ENCODE results near the gene FRMD4A.
"Not testable (repeated sequence)": the region's sequence is repeated elsewhere in the genome, so short reads cannot be mapped to it uniquely, and the experiment has no call there.

Gene FRMD4A

DNA sequence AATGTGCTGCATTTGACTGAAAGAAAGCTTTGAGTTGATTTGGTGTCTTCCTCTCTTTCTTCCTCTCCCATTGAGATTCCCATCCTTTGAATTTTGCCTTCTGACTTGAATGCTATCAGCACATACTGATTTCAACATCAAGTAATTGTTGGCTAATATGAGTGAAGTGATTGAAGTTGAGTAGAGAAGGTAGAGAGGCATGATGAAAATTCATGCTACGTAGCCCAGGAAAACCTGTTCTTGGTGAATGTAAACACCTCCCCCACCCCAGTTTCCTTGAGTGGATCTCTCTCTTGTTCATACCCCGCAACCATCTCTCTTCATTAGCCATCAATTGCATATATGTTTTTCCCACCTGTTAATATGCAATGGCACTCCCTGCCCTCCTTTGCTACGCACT lies 193.3 kb downstream of the FRMD4A start:
- DNase-seq, result no peak
- Mint-ChIP-seq H3K9me3 (no peaks in the 10 kb centered on the region), H3K36me3 (no peaks in the 10 kb centered on the region), H3K4me3 (no peak overlapping the region), H3K27ac (no peak overlapping the region), H3K4me1 (no peaks in the 10 kb centered on the region), H3K27me3 (peaks cover 10% of the 10 kb centered on the region)
- CTCF ChIA-PET, result no interaction called here

DNA sequence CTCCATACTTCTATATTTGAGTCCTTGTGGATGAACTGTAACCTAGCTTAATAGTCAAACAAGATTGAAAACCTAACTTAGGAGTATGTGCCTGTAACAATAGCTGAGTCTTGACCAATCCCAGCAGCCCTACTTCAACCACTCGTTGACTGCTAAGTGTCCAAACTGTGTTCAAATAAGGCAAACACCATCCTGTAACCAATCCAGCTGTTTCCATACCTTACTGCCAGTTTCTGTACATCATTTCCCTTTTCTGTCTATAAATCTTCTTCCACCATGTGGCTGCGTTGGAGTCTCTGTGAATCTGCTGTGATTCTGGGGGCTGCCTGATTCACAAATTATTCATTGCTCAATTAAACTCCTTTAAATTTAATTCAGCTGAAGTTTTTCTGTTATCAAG lies 195.5 kb downstream of the FRMD4A start:
- H3K9me3 Mint-ChIP-seq, DNase-seq, H3K27me3 Mint-ChIP-seq, H3K4me3 Mint-ChIP-seq, CTCF ChIA-PET, H3K4me1 Mint-ChIP-seq, H3K36me3 Mint-ChIP-seq, H3K27ac Mint-ChIP-seq: not testable (repeated sequence)

GRCh38 chr10:14134275-14134674 lies 196.4 kb downstream of the FRMD4A start:
- DNase-seq, result no peak
- CTCF ChIA-PET, result no interaction called here
- peaks cover 10% of the 10 kb centered on the region for H3K27me3 Mint-ChIP-seq
- H3K27ac Mint-ChIP-seq, result no peak overlapping the region
- no peak overlapping the region for H3K4me3 Mint-ChIP-seq
- no peaks in the 10 kb centered on the region for H3K36me3 Mint-ChIP-seq
- H3K9me3 Mint-ChIP-seq, result no peaks in the 10 kb centered on the region
- H3K4me1 Mint-ChIP-seq, result no peaks in the 10 kb centered on the region

DNA sequence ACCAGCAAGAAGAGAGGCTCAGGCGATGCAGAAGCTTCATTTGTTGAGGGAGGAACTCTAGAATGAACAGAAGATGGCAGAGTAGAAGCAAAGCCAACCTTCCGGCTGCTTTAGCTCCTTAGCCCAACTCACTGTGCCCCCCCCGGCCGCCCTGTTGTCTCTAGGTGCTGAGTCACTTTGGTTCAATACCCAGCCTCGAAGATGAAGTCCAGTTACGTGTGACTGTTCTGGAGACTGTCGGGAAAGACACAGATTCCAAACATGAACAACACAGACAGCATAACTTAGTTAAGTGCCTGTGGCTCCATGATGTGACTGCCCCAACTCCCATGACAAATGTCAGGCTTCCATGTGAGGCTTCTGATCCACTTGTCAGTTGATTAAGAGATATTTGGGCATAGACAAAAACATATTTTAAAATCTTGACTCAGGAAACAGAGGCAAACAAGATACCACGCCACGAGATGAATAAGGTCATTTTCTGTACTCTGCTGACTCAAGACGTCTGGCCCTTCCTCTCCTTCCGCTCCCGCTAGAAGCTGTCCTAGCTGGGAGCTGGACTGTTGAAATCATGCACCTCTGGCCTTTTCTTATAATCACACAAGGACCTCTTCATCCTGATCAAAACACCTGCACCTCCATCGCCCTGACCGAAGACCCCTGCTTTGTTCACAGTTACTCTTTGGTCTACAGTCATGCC lies 199.3 kb downstream of the FRMD4A start:
- CTCF ChIA-PET, result no interaction called here
- DNase-seq, result no peak

GRCh38 chr10:14129770-14130169 lies 201.0 kb downstream of the FRMD4A start:
- Mint-ChIP-seq H3K27ac (no peak overlapping the region), H3K4me1 (no peaks in the 10 kb centered on the region)
- CTCF ChIA-PET, result no interaction called here

More for the DNA sequence above, 199.3 kb downstream of the FRMD4A start:
- H3K27me3 Mint-ChIP-seq, result peaks cover 10% of the 10 kb centered on the region
- H3K27ac Mint-ChIP-seq, result no peak overlapping the region
- no peaks in the 10 kb centered on the region for H3K36me3 Mint-ChIP-seq
- no peaks in the 10 kb centered on the region for H3K4me1 Mint-ChIP-seq
- H3K4me3 Mint-ChIP-seq, result no peak overlapping the region
- no peaks in the 10 kb centered on the region for H3K9me3 Mint-ChIP-seq

GRCh38 chr10:14128519-14128918 lies 202.2 kb downstream of the FRMD4A start:
- no peak overlapping the region for H3K4me3 Mint-ChIP-seq
- H3K27me3 Mint-ChIP-seq, result peaks cover 5% of the 10 kb centered on the region
- no peak for DNase-seq
- CTCF ChIA-PET, result no interaction called here
- no peaks in the 10 kb centered on the region for H3K36me3 Mint-ChIP-seq
- H3K9me3 Mint-ChIP-seq, result no peaks in the 10 kb centered on the region
- H3K27ac Mint-ChIP-seq, result no peak overlapping the region
- H3K4me1 Mint-ChIP-seq, result no peaks in the 10 kb centered on the region

More at GRCh38 chr10:14129770-14130169, 201.0 kb downstream of the FRMD4A start:
- Mint-ChIP-seq H3K4me3 (no peak overlapping the region), H3K9me3 (no peaks in the 10 kb centered on the region), H3K27me3 (peaks cover 15% of the 10 kb centered on the region), H3K36me3 (no peaks in the 10 kb centered on the region)
- DNase-seq, result no peak

- H3K9me3 Mint-ChIP-seq, result no peaks in the 10 kb centered on the region
- H3K4me3 Mint-ChIP-seq, result no peak overlapping the region
- no peak overlapping the region for H3K27ac Mint-ChIP-seq
- CTCF ChIA-PET, result no interaction called here
- peaks cover 5% of the 10 kb centered on the region for H3K27me3 Mint-ChIP-seq
- H3K4me1 Mint-ChIP-seq, result no peaks in the 10 kb centered on the region
- DNase-seq, result no peak
- no peaks in the 10 kb centered on the region for H3K36me3 Mint-ChIP-seq
Observed at GRCh38 chr10:14126697-14127440, 203.9 kb downstream of the FRMD4A start.

DNA sequence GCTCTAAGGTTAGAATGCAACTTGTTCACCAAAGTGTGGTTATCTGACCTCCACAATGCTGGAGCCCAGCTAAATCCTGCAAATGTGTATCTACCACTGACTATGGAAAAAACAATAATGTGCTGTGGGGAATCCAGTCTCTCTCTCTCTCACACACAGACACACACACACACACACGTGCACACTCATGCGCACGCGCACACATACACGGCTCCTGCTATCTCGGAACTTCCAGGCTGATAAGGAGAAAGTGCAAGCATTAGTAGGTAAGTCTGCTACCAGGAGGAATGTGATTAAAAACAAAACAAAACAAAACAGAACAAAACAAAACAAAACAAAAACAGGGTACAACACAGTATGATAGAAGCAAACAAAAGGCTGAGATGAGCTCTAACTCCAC lies 205.2 kb downstream of the FRMD4A start:
- no peaks in the 10 kb centered on the region for H3K36me3 Mint-ChIP-seq
- no peaks in the 10 kb centered on the region for H3K4me1 Mint-ChIP-seq
- H3K4me3 Mint-ChIP-seq, result no peak overlapping the region
- peaks cover 5% of the 10 kb centered on the region for H3K27me3 Mint-ChIP-seq
- no peak overlapping the region for H3K27ac Mint-ChIP-seq
- DNase-seq, result no peak
- no peaks in the 10 kb centered on the region for H3K9me3 Mint-ChIP-seq
- CTCF ChIA-PET, result no interaction called here

DNA sequence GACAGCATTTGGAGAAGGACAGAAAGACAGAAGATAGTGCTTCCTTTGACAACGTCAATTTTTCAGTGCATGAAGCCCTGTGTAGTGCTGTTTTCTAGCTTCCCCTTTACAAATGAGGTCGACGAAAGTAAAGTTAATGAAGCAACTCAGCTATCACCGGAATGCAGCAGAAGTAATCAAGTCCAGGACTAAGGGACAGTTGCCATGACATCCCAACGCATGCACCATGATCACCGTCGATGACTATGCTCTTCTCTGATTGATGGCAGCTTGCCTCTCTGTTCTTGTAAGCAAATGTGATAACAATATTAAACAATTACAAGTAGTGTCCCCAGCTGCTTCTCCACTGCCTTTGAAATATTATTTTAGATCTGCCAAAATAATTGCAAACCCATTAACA lies 205.8 kb downstream of the FRMD4A start:
- CTCF ChIA-PET, result no interaction called here

DNA sequence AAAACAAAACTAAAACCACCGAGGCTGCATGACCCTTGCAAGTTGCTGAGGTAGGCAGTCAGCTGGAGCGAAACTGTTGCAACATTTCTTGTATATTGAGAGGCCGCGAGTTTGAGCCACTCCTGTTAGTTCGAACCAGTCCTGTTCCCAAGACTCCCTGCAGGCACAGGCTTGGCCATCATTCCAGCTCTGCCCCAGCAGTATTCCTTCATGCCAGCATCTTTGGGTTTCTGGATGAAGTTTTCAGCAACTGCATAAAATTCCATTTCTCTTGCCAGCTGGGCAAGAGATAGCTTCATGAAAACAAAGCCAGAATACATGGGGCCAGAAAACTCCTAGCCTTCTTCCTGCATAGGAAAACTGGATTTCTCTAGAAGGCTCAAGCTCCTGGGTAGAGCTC lies 207.6 kb downstream of the FRMD4A start:
- H3K36me3 Mint-ChIP-seq, result no peaks in the 10 kb centered on the region
- no peak for DNase-seq
- H3K27me3 Mint-ChIP-seq, result peaks cover 5% of the 10 kb centered on the region
- H3K4me3 Mint-ChIP-seq, result no peak overlapping the region
- no peaks in the 10 kb centered on the region for H3K4me1 Mint-ChIP-seq
- no peak overlapping the region for H3K27ac Mint-ChIP-seq
- CTCF ChIA-PET, result no interaction called here
- no peaks in the 10 kb centered on the region for H3K9me3 Mint-ChIP-seq

More for the DNA sequence above, 205.8 kb downstream of the FRMD4A start:
- H3K27ac Mint-ChIP-seq, result no peak overlapping the region
- H3K4me3 Mint-ChIP-seq, result no peak overlapping the region
- H3K9me3 Mint-ChIP-seq, result no peaks in the 10 kb centered on the region
- no peaks in the 10 kb centered on the region for H3K4me1 Mint-ChIP-seq
- H3K27me3 Mint-ChIP-seq, result peaks cover 5% of the 10 kb centered on the region
- H3K36me3 Mint-ChIP-seq, result no peaks in the 10 kb centered on the region
- DNase-seq, result no peak

GRCh38 chr10:14120812-14121211 lies 209.9 kb downstream of the FRMD4A start:
- CTCF ChIA-PET, result no interaction called here
- Mint-ChIP-seq H3K4me3 (no peak overlapping the region), H3K27ac (no peak overlapping the region), H3K36me3 (no peaks in the 10 kb centered on the region), H3K9me3 (no peaks in the 10 kb centered on the region), H3K27me3 (no peaks in the 10 kb centered on the region), H3K4me1 (no peaks in the 10 kb centered on the region)
- DNase-seq, result no peak

GRCh38 chr10:14118953-14119352 lies 211.8 kb downstream of the FRMD4A start:
- Mint-ChIP-seq H3K36me3 (no peaks in the 10 kb centered on the region), H3K4me3 (no peak overlapping the region), H3K9me3 (no peaks in the 10 kb centered on the region), H3K27ac (no peak overlapping the region), H3K27me3 (no peaks in the 10 kb centered on the region), H3K4me1 (no peaks in the 10 kb centered on the region)
- CTCF ChIA-PET, result interaction anchor here (1.1 kb wide), 1 partner anchor 202 kb away, joined by 4 read pairs; no protein-coding TSS in a partner anchor
- no peak for DNase-seq

DNA sequence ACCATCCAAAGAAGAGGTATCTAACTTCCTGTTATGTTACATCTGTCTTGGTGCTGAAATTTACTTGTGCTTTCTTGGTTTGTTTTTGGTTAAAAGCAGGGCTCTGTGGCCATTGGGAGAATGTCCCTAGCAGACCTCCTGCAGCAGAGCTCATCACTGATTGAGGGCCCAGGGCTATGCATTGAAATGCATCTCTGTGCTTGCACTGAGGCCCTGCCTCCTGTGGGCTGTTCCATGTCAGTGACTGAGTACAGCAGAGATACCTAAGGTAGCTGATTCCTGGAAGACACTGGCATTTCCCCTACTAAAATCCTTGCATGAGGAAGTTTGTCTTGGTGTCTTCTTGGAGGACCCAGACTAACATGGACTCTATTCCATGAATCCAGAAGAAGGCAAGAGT lies 213.9 kb downstream of the FRMD4A start:
- Mint-ChIP-seq H3K27ac (no peak overlapping the region), H3K9me3 (no peaks in the 10 kb centered on the region), H3K36me3 (no peaks in the 10 kb centered on the region), H3K27me3 (peaks cover 7% of the 10 kb centered on the region), H3K4me1 (no peaks in the 10 kb centered on the region), H3K4me3 (no peak overlapping the region)
- DNase-seq, result no peak
- CTCF ChIA-PET, result no interaction called here

GRCh38 chr10:14116021-14116420 lies 214.7 kb downstream of the FRMD4A start:
- Mint-ChIP-seq H3K9me3 (no peaks in the 10 kb centered on the region), H3K4me1 (no peaks in the 10 kb centered on the region), H3K4me3 (no peak overlapping the region), H3K27me3 (peaks cover 7% of the 10 kb centered on the region), H3K27ac (no peak overlapping the region), H3K36me3 (no peaks in the 10 kb centered on the region)
- no peak for DNase-seq
- CTCF ChIA-PET, result no interaction called here

DNA sequence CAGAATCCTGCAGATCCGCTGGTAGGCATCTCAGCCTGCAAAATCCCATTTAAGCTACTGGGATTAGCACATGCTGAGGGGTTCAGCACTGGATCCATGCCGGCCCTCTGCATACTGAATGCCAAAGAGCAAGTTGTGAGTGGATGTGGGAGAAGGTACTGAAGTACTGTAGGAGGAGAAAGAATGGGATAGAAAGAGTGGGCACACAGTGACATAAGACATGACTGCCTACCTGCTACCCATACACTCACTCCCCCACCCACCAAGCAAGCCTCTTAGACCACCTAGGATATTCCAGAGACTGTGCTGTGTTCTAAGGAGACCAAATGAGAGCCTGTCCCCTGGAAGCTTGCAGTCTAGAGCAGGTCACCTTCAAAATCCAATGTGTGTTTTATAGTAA lies 215.9 kb downstream of the FRMD4A start:
- H3K4me1 Mint-ChIP-seq, result no peaks in the 10 kb centered on the region
- CTCF ChIA-PET, result no interaction called here
- no peak overlapping the region for H3K4me3 Mint-ChIP-seq
- H3K27ac Mint-ChIP-seq, result no peak overlapping the region
- H3K27me3 Mint-ChIP-seq, result peaks cover 9% of the 10 kb centered on the region
- no peaks in the 10 kb centered on the region for H3K9me3 Mint-ChIP-seq
- H3K36me3 Mint-ChIP-seq, result no peaks in the 10 kb centered on the region
- no peak for DNase-seq
